SH-SY5Y (cell line): ENCODE measurements around the gene FCER2.

Source experiments
- GATA2 ChIP-seq: IDR thresholded peaks from 2 replicates; pipeline ENCODE4 v1.6.1; 2011; ENCODE audit warnings: mild to moderate bottlenecking, low read depth, low read length
- GATA3 ChIP-seq: IDR thresholded peaks from 2 replicates; pipeline ENCODE4 v1.6.1; 2011; ENCODE audit warnings: low read depth, mild to moderate bottlenecking, low read length, moderate library complexity

Gene FCER2, protein sequence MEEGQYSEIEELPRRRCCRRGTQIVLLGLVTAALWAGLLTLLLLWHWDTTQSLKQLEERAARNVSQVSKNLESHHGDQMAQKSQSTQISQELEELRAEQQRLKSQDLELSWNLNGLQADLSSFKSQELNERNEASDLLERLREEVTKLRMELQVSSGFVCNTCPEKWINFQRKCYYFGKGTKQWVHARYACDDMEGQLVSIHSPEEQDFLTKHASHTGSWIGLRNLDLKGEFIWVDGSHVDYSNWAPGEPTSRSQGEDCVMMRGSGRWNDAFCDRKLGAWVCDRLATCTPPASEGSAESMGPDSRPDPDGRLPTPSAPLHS

DNA sequence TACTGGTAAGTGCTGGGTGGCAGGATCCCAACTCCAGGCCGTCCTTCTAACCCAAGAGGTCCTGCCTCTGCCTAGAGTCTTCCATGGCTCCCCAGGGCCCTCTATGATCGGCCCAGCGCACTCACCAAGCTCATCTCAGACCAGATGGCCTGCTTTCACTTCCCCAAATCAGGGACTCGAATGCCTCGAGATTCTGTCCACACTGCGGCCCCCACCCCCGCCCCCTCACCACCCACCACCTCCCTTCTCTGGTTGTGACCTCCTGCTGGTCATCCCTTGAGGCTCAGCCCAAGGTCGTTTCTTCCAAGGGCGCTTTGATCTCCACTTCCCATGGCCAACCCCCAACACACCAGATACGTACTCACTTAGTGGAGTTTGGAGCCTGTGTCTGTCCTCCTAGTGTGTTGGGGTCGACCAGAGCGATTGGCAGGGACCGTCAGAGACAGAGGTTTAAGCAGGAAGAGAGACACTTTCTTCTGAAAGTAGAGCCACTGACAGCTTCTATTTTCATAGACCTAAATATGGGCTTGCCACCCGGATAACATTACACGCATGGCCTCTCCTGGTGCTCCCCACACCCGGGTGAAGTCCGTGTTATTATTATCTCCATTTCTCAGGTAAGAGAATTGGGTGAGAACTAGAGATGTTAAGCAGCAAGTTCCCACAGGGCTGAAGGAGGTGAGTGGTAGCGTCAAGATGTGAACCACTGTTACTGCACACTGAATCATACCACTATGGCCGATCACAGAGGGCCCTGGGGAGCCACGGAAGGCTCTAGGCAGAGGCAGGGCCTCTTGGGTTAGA is at the start of gene FCER2:
Gene FCER2 (minus strand): TSS at position 478 of the 804 bp plus-strand sequence. CDS start 2,371 bp downstream, outside the sequence.
- TF ChIP-seq GATA3 (no peak), GATA2 (no peak)

- TF ChIP-seq GATA2, result no peak
- TF ChIP-seq GATA3, result no peak
Measured at GRCh38 chr19:7751157-7751783, 49.3 kb upstream of the FCER2 start.

DNA sequence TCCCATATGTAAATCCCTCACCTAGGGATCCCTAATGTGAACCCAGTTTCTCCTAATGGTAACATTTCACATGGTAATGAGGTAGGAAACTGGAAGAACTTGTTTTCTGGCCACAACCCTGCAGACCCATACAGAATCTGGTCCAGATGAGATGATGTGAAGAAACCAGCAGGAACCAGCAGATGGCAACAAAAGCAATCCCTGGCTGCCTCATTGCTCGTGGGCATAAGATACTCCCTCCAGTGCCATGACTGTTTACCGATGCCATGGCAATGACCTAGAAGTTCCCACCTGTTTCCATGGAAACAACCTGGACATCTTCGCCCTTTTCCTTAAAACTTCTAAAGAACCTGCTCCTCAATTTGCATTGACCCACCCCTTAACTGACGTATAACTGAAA is 46.8 kb upstream of the FCER2 start:
- TF ChIP-seq GATA2, result no peak
- TF ChIP-seq GATA3, result no peak

DNA sequence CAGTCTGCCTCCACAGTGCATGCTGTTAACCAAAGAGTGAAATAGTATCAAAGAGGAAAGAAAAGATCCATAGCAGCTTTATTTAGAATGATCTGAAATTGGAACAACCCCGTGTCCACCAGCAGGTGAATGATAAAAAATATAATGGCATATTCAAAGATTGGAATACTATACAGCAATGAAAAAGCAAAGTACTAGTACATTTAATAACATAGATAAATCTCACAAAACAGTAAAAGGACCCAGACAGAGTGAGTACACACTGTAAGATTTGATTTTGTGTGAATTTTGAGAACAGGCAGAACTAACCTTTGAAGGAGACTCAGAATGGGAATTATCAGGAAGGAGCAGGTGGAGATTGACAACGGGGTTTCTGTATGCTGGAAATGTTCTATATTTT is 46.2 kb upstream of the FCER2 start:
- no peak for TF ChIP-seq GATA3
- TF ChIP-seq GATA2, result no peak

GRCh38 chr19:7746903-7747884 is 45.3 kb upstream of the FCER2 start, which contains the start of gene CD209:
CD209 (minus strand) TSS chr19:7747534; CDS start chr19:7747511, 23 bp downstream.
- TF ChIP-seq GATA3, result no peak
- no peak for TF ChIP-seq GATA2

DNA sequence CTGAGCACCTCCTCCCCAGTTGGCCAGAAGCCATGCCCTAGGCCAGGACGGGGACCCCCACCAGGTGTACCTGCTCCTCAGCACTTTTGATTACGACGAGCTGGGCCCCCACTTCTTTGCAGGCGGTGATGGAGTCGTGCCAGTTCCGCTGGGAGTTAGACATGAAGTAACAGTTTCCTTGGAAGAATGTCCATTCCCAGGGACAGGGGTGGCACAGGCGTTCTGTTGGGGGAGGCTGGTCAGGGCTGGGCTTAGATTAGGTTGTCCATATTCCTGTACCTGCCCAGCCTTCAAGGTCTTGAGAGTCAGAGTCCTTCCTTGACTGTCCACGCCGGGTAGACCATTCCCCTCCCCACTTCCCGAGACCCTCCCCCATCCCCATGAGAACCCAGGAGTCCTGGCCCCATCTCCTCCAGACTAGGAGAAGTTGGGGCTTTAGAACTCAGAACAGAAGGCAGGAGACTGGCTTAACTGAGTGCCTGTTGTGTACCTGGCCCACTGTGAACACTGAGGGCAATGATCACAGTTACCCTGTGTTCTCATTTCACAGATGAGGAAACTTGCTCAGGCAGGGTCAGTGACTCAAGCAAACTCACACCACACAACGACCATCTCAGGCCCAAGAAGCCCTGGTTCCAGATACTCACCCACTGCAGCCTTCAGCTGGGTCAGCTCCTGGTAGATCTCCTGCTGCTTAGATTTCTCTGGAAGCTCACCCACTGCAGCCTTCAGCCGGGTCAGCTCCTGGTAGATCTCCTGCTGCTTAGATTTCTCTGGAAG is 43.1 kb upstream of the FCER2 start:
- no peak for TF ChIP-seq GATA3
- no peak for TF ChIP-seq GATA2

DNA sequence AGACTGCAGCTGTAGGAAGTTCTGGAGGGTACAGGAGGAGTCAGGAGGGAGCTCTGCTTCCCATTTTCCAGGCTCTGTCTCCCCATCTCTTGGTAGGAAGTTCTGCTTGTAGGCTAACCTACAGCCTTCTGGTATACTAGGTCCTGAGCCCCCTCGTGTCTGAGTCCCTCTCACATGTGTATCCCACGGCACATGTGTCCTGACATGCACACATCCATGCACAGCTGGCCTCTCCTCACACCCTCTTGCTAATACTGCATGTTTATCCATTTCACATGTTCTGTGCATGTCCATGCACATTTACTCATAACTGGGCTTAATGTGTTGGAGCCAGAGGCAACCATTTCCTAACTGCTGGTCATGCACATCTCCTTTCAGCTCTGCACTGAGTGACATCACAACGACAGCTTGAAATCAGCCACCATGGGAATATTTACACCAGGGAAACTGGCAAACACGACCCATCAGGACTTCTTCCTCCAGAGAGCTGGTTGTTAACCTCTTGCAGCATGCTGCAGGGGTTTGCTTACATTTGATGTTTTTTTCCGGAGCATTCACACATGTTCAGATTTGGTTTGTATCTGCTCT is 42.4 kb upstream of the FCER2 start:
- TF ChIP-seq GATA2, result no peak
- TF ChIP-seq GATA3, result no peak

GRCh38 chr19:7743425-7743841 is 41.5 kb upstream of the FCER2 start:
- TF ChIP-seq GATA3 (no peak), GATA2 (no peak)

- TF ChIP-seq GATA3, result no peak
- TF ChIP-seq GATA2, result no peak
Measured at GRCh38 chr19:7742991-7743390, 41.1 kb upstream of the FCER2 start.

GRCh38 chr19:7742575-7742974 is 40.6 kb upstream of the FCER2 start:
- TF ChIP-seq GATA3 (no peak), GATA2 (no peak)

DNA sequence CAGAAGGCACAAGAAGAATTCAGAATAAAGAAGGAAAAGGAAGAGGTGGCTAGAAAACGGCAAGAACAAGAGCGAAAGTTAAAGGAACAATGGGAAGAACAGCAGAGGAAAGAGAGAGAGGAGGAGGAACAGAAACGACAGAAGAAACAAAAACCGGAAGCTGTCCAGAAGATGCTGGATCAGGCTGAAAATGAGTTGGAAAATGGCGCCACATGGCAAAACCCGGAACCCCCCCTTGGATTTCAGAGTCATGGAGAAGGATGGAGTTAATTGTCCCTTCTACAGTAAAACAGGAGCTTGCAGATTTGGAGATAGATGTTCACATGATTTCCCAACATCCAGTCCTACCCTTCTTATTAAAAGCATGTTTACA is 38.7 kb upstream of the FCER2 start:
- no peak for TF ChIP-seq GATA2
- TF ChIP-seq GATA3, result no peak

- TF ChIP-seq GATA2, result no peak
- TF ChIP-seq GATA3, result no peak
Measured at GRCh38 chr19:7739801-7740681, 38.1 kb upstream of the FCER2 start.
